Measurements from ENCODE around the gene SCUBE2. TPM values are rescaled to one million over a fixed set of nuclear protein-coding genes. Genes with fewer than 3 reads are reported as not detected.
A peak's percentile ranks its signal among the peaks of the same experiment; 100 is the strongest.

SCUBE2 gene
- total and polyA plus RNA-seq, 12 donors, result 1.9 to 47.6 (median 4.1) TPM

DNA sequence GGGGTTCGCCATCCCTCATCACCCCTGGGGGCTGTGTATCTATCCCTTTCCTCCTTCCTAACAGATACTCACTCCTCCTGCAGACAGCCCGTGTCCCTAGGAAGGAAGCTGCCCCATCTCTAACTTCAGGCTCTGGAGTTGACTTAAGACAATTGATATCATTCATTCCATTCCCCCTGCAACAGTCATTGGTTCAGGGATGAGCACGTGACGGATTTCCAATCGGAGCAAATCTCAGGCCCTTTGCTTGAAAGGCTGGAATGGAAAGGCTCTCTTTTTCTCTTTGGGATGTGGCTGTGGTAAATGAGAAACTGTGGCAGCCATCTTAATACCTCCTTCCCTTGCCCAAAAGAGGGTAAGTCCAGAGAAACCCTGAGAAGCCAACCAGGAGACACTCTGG lies 5.0 kb upstream of the SCUBE2 start:
- intact Hi-C loops (cut with DNase I), result no loop called here
- DNase-seq, result no peak
- no peak overlapping the region for H3K4me3 ChIP-seq

DNA sequence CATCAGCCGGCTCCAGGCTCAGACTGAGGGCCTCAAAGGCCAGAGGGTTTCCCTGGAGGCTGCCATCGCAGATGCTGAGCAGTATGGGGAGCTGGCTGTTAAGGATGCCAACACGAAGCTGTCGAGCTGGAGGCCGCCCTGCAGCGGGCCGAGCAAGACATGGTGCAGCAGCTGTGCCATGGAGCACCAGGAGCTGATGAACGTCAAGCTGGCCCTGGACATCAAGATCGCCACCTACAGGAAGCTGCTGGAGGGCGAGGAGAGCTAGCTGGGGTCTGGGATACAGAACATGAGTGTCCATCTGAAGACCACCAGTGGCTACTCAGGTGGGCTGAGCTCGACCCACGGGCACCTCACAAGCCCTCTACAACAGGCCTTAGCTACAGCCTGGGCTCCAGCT lies 4.0 kb upstream of the SCUBE2 start:
- 79 to 97% (median 88%) methylated on average over 7 to 12 of the region's 12 CpGs for WGBS, 4 donors
- H3K27ac ChIP-seq, result no peak overlapping the region

More for the DNA sequence above, 5.0 kb upstream of the SCUBE2 start:
- TF ChIP-seq, protein P1, sequence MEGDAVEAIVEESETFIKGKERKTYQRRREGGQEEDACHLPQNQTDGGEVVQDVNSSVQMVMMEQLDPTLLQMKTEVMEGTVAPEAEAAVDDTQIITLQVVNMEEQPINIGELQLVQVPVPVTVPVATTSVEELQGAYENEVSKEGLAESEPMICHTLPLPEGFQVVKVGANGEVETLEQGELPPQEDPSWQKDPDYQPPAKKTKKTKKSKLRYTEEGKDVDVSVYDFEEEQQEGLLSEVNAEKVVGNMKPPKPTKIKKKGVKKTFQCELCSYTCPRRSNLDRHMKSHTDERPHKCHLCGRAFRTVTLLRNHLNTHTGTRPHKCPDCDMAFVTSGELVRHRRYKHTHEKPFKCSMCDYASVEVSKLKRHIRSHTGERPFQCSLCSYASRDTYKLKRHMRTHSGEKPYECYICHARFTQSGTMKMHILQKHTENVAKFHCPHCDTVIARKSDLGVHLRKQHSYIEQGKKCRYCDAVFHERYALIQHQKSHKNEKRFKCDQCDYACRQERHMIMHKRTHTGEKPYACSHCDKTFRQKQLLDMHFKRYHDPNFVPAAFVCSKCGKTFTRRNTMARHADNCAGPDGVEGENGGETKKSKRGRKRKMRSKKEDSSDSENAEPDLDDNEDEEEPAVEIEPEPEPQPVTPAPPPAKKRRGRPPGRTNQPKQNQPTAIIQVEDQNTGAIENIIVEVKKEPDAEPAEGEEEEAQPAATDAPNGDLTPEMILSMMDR (IDR thresholded peaks at IDR 0.05), result no peak
- TF ChIP-seq POLR2A (IDR thresholded peaks at IDR 0.05), result no peak
- H3K27ac ChIP-seq, result no peak overlapping the region
- H3K9me3 ChIP-seq (replicated peaks in 1 of 3), result no peaks in the 10 kb centered on the region
- H3K27me3 ChIP-seq, result no peaks in the 10 kb centered on the region
- 87 to 97% (median 93%) methylated on average over 5 of the region's 5 CpGs for WGBS, 4 donors
- no peaks in the 10 kb centered on the region for H3K4me1 ChIP-seq (replicated peaks in 1 of 2)
- no peaks in the 10 kb centered on the region for H3K36me3 ChIP-seq (replicated peaks in 1 of 2)

DNA sequence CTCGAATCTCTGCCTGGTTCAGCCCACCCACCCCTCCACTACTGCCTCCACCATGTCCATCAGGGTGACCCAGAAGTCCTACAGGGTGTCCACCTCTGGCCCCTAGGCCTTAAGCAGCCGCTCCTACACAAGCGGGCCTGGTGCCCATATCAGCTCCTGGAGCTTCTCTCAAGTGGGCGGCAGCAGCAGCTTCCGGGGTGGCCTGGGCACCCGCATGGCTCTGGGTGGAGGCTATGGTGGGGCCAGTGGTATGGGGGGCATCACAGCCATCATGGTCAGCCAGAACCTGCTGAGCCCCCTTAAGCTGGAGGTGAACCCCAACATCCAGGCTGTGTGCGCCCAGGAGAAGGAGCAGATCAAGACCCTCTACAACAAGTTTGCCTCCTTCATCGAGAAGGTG lies 3.0 kb upstream of the SCUBE2 start:
- Histone ChIP-seq H3K36me3 (replicated peaks in 1 of 2) (no peaks in the 10 kb centered on the region), H3K9me3 (replicated peaks in 1 of 3) (no peaks in the 10 kb centered on the region), H3K27me3 (no peaks in the 10 kb centered on the region), H3K4me3 (no peak overlapping the region), H3K27ac (no peak overlapping the region), H3K4me1 (replicated peaks in 1 of 2) (peaks cover 0 to 5% of the 10 kb centered on the region in 2 donors)
- no peak for DNase-seq
- no peak for TF ChIP-seq POLR2A (IDR thresholded peaks at IDR 0.05)
- TF ChIP-seq, protein P1 (IDR thresholded peaks at IDR 0.05), result no peak
- intact Hi-C loops (cut with DNase I), result no loop called here
- 98 to 100% (median 99%) methylated on average over 7 to 8 of the region's 8 CpGs for WGBS, 4 donors

More for the DNA sequence above, 4.0 kb upstream of the SCUBE2 start:
- Histone ChIP-seq H3K36me3 (replicated peaks in 1 of 2) (no peaks in the 10 kb centered on the region), H3K4me3 (no peak overlapping the region), H3K27me3 (no peaks in the 10 kb centered on the region), H3K4me1 (replicated peaks in 1 of 2) (peaks cover 0 to 5% of the 10 kb centered on the region in 2 donors), H3K9me3 (replicated peaks in 1 of 3) (no peaks in the 10 kb centered on the region)
- TF ChIP-seq POLR2A (IDR thresholded peaks at IDR 0.05), result no peak
- TF ChIP-seq, protein P1 (IDR thresholded peaks at IDR 0.05), result peak in 3 of 6 experiments; percentile 19 to 31 (median 22)
- intact Hi-C loops (cut with DNase I), result no loop called here
- peak in 2 of 7 donors; percentile 30 to 37 for DNase-seq

DNA sequence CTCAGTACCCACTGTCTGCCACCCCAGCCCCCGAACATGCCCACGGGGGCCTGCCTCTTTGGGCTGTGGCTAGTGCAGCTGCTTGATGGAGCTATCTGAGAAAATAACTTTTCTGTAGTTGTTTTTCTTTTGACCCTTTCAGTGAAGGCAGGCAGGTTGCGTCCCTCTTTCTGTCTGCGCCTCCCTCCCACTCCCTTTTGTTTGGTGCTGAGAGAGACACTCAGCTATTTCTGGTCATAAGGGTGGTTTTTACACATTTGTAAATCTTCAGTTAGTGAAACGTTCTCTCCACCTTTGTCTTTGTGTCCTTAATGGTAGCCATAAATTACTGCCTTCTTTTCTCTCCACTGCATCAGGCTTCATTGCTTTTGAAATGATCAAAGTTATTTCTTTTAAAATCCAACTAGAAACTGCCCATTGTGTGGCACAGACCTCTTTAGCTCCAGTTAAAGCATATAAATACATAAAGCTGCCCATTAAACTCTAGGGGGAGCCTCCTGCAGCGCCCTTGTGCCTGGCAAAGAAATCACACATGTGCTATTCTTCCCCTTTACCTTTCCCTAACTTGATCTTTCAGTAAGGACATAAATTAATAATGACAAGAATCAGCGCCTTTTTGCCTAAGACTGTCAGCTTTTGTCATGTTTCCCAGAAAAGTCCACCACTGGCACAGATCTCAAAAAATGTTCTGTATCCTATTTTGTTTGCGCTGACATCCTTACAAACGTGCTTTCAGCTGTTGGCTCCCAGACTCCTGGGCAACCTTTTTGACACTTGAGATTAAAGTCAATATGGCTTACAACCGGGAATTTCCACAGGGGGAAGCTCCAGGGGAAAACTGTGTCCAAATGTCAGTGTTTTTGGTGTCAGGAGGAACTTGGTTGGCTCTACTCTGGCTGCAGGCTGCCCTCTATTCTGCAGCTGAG lies 1.7 kb upstream of the SCUBE2 start:
- no peak for DNase-seq
- Histone ChIP-seq H3K9me3 (replicated peaks in 1 of 3) (no peaks in the 10 kb centered on the region), H3K36me3 (replicated peaks in 1 of 2) (no peaks in the 10 kb centered on the region), H3K27me3 (no peaks in the 10 kb centered on the region), H3K27ac (no peak overlapping the region), H3K4me3 (no peak overlapping the region), H3K4me1 (replicated peaks in 1 of 2) (peaks cover 0 to 5% of the 10 kb centered on the region in 2 donors)
- TF ChIP-seq, protein P1 (IDR thresholded peaks at IDR 0.05), result peak in 2 of 6 experiments; percentile 5 to 13
- no peak for TF ChIP-seq POLR2A (IDR thresholded peaks at IDR 0.05)
- intact Hi-C loops (cut with DNase I), result no loop called here
- 79 to 84% (median 80%) methylated on average over 10 of the region's 10 CpGs for WGBS, 4 donors
